COLO668 (cell line): Measurements from ENCODE around the gene RABGAP1L.
"Not testable (repeated sequence)": the region's sequence is repeated elsewhere in the genome, so short reads cannot be mapped to it uniquely, and the experiment has no call there.

Experiments used
- DNase-seq: peaks from one replicate; lab custom pipeline; 2025; ENCODE audit not compliant: unreplicated experiment; lab: John Stamatoyannopoulos, UW

RABGAP1L gene

DNA sequence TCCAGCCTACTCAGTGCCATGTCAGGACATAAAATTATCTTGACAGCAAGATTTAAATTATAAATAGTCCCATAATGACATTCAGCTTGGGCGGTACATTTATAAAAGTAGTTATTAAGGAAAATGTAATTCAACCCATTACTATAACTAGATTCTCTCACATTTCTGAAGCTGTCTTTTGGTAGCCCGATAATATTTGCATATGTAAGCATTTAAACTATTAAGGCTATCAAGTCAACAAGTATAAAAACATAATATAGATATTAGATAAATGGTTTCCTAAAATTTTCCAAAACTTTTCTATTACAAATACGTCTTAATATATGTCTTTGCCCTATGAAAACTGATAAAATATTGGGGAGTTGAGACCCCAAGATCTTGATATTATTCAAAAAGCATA lies 266.8 kb downstream of the RABGAP1L start:
- DNase-seq, result no peak

DNA sequence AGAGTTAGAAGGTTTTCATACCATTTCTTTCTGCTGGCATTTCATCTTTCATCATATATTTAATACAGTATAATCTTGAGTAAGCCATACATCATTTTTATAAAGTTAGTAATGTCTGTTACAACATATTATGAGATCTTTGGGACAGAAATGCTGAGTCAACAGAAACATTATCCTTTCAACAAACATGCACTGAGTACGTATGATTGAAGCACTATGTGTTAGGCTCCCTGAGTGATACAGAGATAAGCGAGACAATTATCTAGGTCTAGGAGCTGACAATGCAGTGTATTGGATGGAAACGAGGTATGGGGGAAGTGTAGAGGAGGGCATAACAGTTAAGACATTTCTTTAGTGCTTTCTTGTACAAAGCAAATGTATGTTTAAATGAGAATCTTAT lies 268.7 kb downstream of the RABGAP1L start:
- DNase-seq, result no peak

DNA sequence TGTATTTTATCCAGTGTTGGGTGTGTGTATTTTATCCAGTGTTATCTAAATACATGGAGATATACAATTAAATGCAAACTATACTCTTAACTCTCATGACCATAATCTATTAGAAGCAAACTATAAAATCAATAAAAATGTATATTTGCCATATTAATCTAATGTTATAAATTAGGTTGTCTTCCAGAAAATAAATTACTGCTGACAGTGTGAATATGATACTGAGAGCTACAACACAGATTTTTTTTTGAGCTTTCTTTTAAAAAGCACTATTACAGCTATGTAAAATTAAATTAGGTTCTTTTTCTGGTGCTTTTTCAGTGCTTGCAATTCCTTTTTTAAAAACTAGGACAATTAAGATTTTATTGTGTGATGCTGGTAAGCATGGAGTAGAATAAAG lies 269.4 kb downstream of the RABGAP1L start:
- DNase-seq, result no peak

DNA sequence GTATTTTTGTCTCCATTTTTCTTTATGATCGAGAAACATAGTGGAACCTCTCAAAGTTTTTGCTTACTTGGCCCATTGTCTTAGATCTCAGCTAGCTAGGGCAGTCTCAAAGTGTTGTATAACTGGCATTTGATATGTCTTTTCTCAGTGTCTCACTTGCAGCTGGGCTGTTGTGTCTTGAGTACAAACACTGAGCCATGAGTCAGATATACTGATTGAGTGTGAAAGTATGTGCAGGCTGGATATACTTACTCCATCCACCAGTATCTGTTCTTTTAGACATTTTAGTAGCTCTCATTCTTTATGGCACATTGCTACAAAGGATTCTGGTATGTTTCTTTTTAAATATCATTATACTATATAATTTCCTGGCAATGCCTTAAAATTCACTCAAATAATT lies 274.1 kb downstream of the RABGAP1L start:
- no peak for DNase-seq

DNA sequence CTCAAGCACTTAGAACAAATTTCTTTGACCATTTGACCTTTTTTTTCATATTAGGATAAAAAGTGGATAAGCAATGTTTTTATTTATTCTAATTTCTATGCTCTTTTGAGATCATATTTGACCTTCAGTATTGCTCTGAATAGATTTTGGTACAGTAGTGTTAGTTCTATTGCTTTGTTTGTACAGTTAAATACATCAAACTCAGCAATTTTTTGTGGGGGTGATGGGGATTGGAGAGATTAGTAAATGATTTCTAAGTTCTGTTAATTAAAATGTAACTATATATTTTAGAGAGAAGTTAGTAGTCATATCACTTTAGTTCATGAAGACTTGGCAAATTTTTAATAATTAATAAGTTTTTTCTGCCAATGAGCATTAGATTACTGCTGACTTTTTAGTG lies 286.0 kb downstream of the RABGAP1L start:
- DNase-seq, result no peak

DNA sequence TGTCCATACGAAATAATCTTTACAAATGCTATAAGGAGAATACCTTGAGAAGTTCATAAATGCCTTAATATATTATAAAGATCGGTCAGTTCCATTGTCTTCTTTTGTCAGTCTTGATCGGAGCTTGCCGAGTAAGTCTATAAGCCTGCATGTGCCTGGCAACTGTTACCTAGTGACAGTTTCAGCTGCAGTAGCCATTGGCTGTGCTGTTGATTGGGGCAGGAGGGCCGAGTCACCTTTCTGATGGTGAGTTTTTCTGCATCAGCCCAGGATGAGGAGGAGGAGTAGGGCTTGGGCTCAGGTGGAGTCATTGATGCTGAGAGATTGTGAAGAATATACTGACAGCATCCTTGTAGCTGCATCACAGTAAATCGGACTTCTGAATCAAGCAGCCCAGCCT lies 286.5 kb downstream of the RABGAP1L start:
- DNase-seq, result no peak

DNA sequence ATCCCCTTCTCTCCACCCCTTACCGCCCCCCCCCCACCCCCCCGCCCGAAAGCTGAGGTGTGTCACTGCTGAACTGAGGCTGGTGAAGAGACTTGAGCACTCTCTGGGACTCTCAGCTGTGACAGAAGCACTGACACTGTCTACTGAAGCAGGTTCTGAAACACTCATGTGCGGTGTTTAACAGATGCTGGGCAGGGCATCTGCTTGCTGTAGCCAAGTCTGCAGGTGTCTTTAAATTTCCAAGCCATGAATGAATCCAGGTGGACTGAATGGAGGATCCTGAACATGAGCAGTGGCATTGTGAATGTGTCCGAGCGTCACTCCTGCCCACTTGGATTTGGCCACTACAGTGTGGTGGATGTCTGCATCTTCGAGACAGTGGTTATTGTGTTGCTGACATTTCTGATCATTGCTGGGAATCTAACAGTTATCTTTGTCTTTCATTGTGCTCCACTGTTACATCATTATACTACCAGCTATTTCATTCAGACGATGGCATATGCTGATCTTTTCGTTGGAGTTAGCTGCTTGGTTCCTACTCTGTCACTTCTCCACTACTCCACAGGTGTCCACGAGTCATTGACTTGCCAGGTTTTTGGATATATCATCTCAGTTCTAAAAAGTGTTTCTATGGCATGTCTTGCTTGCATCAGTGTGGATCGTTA lies 288.7 kb downstream of the RABGAP1L start, which contains the start of gene GPR52:
GPR52 (plus strand) TSS at position 99 of the 665 bp plus-strand sequence; CDS start at position 247, 148 bp downstream.
- DNase-seq, result no peak

DNA sequence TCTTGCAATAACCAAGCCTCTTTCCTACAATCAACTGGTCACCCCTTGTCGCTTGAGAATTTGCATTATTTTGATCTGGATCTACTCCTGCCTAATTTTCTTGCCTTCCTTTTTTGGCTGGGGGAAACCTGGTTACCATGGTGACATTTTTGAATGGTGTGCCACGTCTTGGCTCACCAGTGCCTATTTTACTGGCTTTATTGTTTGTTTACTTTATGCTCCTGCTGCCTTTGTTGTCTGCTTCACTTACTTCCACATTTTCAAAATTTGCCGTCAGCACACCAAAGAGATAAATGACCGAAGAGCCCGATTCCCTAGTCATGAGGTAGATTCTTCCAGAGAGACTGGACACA lies 289.2 kb downstream of the RABGAP1L start:
- DNase-seq, result no peak

DNA sequence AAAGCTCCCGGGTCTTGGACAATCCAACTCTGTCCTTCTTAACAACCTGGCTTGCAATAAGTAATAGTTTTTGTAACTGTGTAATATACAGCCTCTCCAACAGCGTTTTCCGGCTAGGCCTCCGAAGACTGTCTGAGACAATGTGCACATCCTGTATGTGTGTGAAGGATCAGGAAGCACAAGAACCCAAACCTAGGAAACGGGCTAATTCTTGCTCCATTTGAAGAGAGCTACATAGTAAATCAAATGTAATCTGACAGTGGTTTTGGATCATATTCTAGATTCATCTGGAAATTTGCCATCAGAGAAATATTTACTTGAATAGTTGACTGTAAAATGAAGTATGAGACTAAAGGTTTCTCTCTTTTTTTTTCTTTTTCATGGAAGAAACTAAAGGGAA lies 289.7 kb downstream of the RABGAP1L start:
- no peak for DNase-seq

DNA sequence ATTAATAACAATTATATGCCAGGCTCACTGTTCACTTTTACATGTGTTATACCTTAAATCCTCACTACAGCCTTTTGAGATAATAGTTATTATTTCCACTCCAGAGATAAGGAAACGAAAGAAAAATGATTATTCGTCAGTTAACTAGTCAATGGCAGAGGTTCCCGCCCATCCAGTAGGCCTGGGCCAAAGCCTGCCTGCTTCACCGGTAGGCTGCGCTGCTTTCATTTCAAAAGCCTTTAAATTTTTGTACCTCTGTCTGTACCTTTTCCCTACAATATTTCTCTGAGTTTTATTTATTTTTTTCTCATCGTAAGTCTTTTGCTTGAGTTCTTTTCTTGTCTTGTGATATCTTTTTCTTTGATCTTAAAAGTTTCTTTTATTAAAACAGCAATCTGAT lies 292.1 kb downstream of the RABGAP1L start:
- no peak for DNase-seq

DNA sequence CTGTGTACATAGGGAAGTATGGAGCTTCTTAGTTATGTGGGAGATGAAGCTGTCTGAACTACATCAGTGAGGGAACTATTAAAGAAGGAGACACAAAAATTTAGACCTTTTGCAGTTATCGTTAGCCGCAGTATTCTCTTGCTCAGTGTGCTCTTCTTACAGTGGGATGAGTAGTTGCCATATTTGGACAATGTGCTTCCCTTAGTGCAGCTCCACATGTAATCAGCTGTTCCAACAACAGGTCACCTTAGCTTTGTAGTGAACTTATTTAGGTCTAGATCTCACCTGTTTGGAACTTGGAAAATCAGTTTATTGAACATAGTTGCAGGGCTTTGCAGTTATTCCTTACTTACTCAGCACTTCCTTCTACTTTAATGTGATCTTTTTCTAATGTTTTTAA lies 306.5 kb downstream of the RABGAP1L start:
- no peak for DNase-seq

DNA sequence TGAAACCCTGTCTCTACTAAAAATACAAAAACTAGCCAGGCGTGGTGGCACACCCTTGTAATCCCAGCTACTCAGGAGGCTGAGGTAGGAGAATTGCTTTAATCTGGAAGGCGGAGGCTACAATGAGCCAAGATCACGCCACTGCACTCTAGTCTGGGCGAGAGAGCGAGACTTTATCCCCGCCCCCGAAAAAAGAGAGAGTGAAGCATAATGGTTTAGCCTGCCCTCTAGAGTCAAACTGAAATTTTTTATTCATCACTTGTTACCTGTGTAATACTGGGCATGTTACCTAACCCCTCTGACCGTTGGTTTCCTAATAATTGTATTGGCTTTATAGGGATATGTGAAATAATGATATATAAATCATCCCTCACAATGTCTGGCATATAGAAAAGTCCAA lies 307.3 kb downstream of the RABGAP1L start:
- no peak for DNase-seq

DNA sequence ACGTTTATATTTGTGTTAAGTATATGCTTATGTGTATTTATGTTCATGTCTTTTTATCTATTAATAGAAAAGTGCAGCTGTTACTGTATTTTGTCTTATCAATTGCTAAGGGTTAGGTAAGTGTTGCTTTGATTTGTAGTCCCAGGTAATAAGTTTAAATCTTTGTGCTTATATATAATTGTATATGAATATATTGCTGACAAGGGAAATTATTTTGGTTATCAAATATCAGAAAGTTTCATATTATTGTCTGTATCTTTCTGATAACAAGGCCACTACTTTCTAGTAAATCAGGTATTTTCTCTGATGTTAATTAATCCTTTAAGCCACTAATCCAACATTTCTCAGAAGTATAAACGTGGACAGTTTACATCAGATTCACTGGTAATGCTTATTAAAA lies 309.7 kb downstream of the RABGAP1L start:
- DNase-seq, result no peak

DNA sequence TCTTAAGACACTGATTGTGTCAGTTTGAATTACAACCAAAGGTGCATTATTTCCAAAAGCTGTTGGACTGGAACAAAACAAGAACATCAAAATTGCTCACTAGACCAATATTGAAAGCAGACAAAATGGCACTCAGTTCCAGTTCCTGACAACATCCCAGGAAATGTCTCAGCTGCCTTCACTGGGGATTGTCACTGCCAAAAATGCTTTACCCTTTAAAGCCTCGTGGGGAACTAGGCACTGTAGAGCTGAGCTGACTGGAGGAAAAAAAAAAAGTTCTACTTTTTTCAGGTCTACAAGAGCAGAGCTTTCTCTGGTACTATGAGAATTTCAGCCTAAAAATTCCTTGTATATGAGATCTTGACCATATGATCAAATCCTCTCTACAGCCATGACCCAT lies 310.4 kb downstream of the RABGAP1L start:
- DNase-seq, result no peak

DNA sequence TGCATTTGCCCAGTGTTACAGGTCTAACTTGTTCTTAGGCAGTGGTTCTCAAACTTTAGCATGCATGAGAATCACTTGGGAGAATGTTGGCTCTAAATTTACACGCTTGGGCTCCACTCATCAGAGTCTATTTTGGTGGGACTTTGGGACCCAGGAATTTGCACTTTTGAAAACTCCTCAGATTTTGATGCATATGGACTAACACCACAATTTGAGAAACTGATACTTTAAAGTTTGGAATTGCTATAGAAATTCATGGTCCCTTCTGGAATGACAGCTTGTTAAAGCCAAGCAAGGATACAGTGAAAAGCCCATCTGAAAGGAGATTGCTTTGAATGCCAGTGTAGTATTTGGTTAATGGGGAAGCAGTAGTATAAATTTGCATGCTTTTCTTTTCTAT lies 320.0 kb downstream of the RABGAP1L start:
- DNase-seq, result no peak

DNA sequence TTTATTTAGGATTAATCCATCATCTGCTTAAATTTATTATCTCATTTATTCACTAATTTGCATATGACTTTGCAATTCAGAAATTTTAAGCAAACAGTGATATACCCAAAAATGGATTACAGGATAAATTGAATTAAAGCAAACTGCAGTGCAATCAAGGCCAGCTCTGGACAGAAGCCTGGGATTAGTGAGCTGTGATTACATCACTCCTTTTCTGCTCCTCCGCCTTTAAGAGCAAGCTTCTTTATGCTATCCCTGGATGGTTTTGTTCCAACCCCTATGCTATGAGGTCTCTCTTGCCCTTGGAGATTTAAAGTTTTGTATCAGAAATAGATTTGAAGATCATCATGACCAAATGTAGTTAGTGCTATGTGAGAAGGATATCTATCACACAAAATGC lies 321.0 kb downstream of the RABGAP1L start:
- no peak for DNase-seq

DNA sequence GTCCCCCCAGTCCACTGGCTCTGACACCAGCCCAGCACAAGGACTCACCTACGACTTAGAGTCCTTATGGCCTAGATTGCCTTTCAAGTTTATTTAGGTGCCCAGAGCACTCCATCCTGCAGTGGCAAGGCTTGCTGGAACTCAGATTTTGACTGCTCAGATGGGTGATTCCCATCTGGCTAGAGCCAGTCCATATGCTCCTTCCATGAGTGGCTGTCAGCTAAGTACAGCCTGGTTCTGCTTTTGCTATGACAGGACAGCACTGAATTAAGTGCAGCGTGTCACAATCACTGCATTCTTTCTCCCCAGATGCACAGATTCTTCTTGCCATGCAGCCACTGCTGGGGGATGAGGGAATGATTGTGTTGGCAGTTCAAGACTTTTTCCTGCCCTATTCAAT lies 332.3 kb downstream of the RABGAP1L start:
- no peak for DNase-seq

DNA sequence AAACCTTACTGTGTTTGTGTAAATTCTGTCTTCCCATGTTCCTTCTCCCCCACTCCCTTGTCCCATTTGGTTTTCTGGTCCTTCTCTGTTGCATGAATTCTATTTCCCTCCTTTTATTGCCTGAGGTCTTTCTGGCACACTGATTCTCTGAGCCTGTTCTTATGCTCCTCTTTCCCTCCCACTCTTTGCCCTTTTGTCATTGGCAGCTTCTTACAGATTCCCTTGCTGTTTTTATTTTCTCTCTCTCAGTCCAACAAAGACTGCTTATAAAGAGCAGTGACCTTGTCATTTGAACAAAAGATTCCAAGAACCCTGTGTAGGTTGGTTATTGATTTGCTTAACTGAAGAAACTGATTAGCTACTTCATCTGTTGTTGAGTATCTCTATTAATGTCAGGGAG lies 338.2 kb downstream of the RABGAP1L start:
- DNase-seq, result no peak

DNA sequence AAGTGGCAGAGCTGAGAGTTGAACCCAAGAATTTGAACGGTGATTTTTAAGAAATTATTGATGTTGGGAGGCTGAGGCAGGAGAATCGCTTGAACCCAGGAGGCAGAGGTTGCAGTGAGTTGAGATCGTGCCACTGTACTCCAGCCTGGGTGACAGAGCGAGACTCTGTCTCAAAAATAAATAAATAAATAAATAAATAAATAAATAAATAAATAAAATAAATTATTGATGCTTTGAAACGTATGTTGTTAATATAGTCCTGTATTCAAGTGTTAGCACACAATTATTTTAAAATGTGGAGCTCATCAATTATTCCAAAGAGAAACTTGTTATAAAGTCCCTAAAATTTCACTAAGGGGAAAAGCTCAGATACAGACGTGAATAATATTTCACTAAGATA lies 357.4 kb downstream of the RABGAP1L start:
- DNase-seq, result not testable (repeated sequence)

DNA sequence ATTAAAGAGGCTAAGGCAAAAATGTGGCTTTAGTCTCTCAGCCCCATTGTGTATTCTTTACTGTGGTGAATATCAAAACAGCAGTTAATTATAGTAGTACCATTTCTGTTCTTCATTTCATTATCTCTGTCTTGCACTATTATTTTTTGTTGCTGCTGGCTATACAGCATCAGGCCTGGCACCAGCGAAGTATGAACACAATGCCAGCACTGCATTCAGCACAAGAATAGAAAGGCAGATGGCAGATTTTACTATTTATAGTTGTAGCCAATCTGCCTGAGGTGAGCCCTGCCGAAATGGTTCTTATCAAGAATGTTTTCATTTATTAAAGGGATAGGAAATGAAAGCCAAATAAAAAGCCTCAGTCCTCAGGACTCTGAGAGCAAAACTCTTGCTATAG lies 360.5 kb downstream of the RABGAP1L start:
- no peak for DNase-seq

DNA sequence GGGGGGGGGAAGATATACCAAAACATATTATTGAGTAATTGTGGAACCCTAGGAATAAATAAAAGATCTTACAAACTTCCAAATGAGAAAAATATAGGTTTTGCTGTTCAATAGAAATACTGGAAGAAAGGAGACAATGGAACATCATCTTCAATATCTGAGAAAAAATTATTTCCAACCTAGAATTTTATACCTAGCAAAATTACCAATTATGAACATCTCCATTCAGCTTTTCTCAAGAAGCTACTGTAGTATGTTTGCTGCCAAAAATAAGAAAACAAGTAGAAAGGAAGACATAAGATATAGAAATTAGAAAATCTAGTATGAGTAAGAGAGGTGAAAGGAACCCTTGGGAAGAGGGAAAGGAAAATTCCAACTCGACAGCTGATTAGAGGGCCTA lies 372.4 kb downstream of the RABGAP1L start:
- no peak for DNase-seq

DNA sequence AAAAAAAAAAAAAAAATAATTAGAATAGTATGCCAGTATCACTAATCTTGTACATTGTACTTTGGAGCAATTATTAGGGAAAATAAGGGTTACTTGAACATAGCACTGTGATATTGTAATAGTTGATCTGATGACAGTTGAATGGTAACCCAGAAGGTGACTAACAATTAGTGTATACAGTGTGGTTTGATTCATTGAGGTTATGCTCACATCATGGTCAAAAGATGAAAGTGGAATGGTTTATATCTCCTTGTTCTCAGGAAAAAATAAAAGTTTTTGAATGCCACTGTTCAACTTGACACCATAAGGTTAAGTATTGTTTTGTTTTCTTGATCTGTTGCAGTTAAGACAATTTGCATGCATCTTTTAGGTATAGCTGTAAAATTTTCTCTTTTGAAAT lies 375.5 kb downstream of the RABGAP1L start:
- DNase-seq, result no peak

DNA sequence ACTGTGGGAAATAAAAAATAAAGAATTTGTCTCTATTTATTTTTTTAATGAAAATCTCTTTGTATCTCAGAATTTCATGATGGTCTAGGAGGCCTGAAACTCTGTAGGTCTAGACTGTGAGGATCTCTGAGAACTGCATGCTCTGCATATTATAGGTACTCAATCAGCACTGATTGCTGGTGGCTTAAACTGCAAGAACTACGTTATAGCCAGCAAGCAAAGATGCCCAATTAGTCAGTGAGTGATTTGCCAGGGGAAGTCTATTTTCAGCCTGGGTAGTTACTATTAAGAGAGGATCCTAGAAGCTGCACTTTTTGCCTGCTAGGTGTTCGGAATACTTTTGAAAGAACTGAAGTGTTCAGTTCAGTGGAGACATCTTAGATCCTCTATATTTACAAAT lies 375.9 kb downstream of the RABGAP1L start:
- no peak for DNase-seq

DNA sequence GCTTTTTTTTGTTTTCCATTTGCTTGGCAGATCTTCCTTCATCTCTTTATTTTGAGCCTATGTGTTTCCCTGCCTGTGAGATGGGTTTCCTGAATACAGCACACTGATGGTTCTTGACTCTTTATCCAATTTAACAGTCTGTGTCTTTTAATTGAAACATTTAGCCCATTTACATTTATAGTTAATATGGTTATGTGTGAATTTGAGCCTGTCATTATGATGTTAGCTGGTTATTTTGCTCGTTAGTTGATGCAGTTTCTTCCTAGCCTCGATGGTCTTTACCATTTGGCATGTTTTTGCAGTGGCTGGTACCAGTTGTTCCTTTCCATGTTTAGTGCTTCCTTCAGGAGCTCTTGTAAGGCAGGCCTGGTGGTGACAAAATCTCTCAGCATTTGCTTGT lies 384.1 kb downstream of the RABGAP1L start:
- DNase-seq, result not testable (repeated sequence)
